ENCODE measurements around the gene ATP4B. TPM values are rescaled to one million over a fixed set of nuclear protein-coding genes. Genes with fewer than 3 reads are reported as not detected.
"Not testable (repeated sequence)": the region's sequence is repeated elsewhere in the genome, so short reads cannot be mapped to it uniquely, and the experiment has no call there.

Gene ATP4B
- total RNA-seq, 2 donors from 2014 or later, result not detected

- DNase-seq (ENCODE audit: low spot score), result no peak
- H3K4me3 ChIP-seq, result no peak overlapping the region
- H3K27ac ChIP-seq, result no peak overlapping the region
- no peaks in the 10 kb centered on the region for H3K9me3 ChIP-seq
- H3K27me3 ChIP-seq, result no peaks in the 10 kb centered on the region
- peaks cover 21% of the 10 kb centered on the region for H3K36me3 ChIP-seq
- no peak for TF ChIP-seq CTCF (IDR thresholded peaks at IDR 0.05)
- no peaks in the 10 kb centered on the region for H3K4me1 ChIP-seq
Observed at GRCh38 chr13:113623491-113624234, 34.3 kb downstream of the ATP4B start.

- TF ChIP-seq CTCF (IDR thresholded peaks at IDR 0.05), result no peak
- no peak overlapping the region for H3K4me3 ChIP-seq
- no peak overlapping the region for H3K27ac ChIP-seq
- peaks cover 0 to 1% of the 10 kb centered on the region in 2 donors for H3K4me1 ChIP-seq
- H3K27me3 ChIP-seq, result no peaks in the 10 kb centered on the region
- peaks cover 21% of the 10 kb centered on the region for H3K36me3 ChIP-seq
- no peaks in the 10 kb centered on the region for H3K9me3 ChIP-seq
- no peak for DNase-seq (ENCODE audit: low spot score)
Observed at GRCh38 chr13:113622791-113623490, 35.1 kb downstream of the ATP4B start.

GRCh38 chr13:113621986-113622550 is 35.9 kb downstream of the ATP4B start:
- H3K9me3 ChIP-seq; H3K27ac ChIP-seq; H3K27me3 ChIP-seq; DNase-seq (ENCODE audit: low spot score); H3K4me3 ChIP-seq: not testable (repeated sequence)
- Histone ChIP-seq H3K36me3 (peaks cover 21% of the 10 kb centered on the region), H3K4me1 (peaks cover 0 to 10% of the 10 kb centered on the region in 2 donors)

- Histone ChIP-seq H3K36me3 (peaks cover 21% of the 10 kb centered on the region), H3K4me1 (peaks cover 0 to 16% of the 10 kb centered on the region in 2 donors)
- H3K27me3 ChIP-seq; H3K27ac ChIP-seq; H3K9me3 ChIP-seq; DNase-seq (ENCODE audit: low spot score); H3K4me3 ChIP-seq: not testable (repeated sequence)
- peak in 1 of 2 donors; percentile 48 for TF ChIP-seq CTCF (IDR thresholded peaks at IDR 0.05)
Observed at GRCh38 chr13:113621498-113621897, 36.5 kb downstream of the ATP4B start.

GRCh38 chr13:113621046-113621445 is 37.0 kb downstream of the ATP4B start:
- H3K4me3 ChIP-seq, result no peak overlapping the region
- TF ChIP-seq CTCF (IDR thresholded peaks at IDR 0.05), result no peak
- H3K27me3 ChIP-seq, result no peaks in the 10 kb centered on the region
- H3K27ac ChIP-seq, result no peak overlapping the region
- no peaks in the 10 kb centered on the region for H3K9me3 ChIP-seq
- H3K4me1 ChIP-seq, result peaks cover 0 to 20% of the 10 kb centered on the region in 2 donors
- DNase-seq (ENCODE audit: low spot score), result no peak
- H3K36me3 ChIP-seq, result peaks cover 21% of the 10 kb centered on the region

Measured in right atrium auricular region (tissue), 2 donors.